HS-27A (cell line): ENCODE data around the gene TMEM250.
"Not testable (repeated sequence)": the region's sequence is repeated elsewhere in the genome, so short reads cannot be mapped to it uniquely, and the experiment has no call there.

Source experiments
- DNase-seq: peaks from one replicate; pipeline ENCODE4 v3.0.0-alpha.2; 2012; ENCODE audit warnings: low read depth, missing footprints

The TMEM250 gene

DNA sequence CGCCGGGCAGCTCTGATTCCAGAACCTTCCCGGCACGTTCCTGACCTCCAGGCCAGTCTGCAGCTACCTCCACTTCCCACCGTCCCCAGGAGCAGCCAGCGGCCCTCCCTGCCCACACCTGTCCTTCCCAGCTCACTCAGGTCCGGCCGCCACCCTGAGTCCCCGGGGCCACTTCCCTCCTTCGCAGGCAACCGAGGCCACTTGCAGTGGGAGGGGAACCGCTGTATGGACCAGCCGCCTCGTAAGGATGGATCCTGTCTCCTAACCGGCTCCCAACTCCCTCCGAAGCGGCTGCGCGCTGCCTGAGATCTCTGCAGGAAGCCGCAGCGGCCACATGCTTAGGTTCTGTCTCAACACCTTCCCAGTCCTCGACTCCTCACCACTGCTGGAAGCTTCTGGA, 7.5 kb downstream of the TMEM250 start:
- DNase-seq: no peak

DNA sequence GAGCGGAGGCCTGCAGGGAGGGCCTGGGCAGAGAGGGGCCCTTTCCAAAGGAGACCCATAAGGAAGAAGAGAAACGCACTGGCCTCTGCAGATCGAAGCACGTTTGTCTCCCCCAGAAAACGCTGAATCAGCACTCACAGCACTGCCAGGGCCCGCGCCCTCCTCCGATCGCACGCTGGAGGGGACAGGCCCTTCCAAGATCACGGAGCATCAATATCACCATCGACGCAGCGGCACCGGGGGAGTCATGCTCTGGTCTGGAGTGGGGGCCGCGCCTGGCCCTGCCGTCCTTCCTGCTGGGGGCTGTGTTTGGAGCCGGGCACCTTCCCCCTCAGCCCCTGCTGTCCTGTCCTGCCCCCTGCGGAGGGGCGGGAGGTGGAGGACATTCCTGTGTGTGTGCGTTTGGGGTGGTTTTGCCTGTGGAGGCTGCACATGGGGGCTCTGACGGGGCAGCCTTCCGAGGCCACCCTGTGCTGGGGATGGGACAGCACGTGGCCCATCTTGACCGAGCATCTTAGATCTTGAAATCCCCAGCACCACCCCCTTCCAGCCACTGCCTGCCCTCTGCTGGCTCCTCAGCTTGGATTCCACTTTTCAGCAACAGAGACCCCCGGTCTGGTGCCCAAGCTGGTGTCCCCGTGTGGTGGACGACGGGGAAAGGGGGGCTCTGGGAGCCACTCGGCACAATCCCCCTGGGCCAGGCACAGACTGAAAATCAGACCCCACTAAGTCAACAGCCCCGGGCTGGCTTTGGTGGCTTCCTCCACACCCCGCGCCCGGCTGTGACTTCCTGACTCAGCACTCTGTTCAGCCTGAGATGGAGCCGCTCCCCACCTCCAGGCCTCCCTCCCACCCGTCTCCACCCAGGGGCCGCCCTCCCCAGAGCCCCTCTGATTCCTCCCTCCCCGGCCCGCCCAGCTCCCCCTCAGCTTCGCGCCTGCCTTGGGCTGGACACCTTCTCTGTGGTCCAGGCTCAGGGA, 8.3 kb downstream of the TMEM250 start:
- DNase-seq: no peak

DNA sequence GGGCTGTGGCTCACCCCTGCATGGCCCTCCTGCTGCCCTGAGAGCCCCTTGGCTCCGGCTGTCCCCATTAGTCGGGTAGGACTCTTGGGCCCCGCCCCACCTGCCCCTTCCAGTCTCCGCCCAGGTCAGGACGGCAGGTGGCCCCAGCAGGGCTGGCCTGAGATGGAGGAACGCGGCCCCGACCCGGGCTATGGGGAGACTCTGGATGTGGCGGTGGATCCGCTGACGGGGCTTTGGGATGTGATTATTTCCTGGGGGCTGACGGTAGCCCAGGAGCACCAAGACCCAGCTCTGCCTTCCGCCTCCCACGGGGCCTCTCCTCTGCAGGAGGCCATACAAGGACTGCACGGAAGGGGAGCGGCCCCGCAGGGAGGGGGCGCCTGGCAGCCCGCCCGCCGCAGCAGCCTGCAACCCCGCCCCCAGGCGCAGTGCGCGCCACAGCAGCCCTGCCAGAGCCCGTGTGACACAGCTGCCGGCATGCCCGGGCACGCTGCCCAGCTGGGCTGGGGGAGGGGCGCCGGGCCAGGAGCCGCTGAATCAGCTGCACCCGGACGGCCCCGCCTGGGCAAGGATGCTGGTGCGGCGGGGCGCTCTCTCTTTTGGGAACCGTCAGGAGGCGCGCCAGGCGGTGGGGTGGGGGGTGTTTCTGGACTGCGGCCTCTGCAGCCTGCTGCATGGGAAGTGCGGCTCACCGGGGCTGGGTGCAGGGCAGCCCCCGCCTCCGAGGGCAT, 9.2 kb downstream of the TMEM250 start:
- no peak for DNase-seq

DNA sequence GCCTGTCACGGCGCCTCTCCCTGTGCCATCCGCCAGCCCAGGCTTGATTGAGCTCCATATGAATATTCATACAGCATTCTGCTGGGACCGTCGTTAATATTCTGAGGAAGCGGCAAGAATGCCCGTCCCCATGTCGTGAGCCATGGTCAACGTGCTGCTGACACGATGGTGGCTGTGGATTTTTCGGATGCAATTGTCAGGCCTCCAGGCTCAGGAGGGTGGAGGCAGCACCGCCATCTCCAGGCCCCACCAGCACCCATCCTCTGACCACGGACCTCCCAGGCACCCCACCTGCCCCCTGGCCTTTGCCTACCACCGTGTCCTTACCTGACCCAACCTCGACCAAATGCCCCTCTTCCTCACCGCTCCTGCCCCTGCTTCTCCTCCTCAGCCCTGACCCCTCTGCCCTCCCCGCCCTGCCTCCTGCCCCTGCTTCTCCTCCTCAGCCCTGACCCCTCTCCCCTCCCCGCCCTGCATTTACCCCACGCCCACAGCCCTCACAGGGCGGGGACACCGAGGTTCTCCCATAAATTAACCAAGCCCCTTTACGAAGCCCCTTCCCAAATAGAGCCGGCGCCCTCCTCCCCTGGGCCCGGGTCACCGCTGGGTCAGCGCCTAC, 9.9 kb downstream of the TMEM250 start:
- no peak for DNase-seq

DNA sequence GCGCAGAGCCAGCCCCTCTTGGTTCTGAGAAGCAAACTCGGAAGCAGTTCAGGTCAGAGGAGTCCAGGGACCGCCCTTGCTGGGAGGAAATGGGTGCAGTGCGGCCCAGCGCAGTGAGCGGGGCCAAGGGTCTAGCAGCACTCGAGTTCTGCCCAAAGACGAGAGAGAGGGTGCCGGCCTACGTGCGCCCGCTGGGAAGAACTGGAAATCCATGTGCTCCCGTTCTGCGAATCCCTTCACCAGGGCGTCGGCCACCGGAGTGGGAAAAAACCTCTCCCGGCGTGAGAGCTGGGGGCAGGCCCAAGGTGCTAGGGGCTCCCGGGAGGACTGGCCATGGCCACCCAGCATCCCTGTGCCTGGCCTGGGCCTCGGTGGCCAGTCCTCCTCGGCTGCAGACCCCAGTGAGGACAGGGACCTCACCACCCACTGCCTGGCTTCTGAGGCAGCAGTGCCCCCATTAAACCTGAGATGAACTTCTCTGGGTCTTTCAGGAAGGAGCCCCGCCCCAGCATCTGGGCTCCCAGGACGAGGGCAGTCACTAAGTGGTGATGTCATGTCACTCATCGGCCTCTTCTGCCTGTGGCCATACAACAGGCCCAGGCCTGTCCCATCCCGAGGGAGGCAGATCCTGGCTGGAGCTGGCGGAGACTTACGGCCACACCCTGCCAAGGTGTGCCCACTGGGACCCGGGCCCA, 10.6 kb downstream of the TMEM250 start:
- no peak for DNase-seq

DNA sequence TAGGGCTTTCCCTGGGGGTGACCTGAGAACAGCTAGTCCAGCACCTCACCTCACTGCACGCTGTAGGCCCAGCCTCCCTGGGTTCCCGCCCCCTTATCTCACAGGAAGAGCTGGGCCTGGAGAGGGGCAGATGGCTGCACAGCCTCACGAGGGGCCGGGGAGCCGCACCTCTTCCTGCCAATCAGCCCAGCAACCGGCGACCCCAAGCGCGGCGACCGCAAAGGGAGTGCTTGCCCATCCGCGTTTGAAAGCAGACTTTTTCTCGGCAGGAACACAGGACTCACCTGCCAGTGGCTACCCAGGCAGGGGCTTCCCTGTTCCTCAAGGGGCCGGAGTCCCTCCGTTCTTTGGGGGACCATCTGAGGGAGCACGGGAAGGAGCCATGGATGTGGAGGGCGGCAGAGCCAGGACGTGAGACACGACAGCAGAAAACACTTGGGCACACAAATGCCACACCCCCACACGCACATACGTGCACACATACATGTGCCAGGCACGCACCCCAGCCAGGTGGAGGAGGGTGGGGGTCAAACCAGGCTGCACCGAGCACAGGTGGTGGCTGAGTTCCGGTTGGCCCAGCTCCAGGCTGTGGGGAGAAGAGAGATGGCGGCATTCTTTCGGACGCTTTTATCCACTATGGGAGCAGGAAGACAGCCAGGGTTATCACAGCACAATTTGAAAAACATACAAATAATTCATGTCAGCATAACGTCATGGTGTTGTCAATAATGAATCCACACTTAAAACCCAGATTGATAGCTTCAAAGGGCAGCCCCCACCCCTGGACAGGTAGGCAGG, 11.3 kb downstream of the TMEM250 start:
- DNase-seq: no peak

DNA sequence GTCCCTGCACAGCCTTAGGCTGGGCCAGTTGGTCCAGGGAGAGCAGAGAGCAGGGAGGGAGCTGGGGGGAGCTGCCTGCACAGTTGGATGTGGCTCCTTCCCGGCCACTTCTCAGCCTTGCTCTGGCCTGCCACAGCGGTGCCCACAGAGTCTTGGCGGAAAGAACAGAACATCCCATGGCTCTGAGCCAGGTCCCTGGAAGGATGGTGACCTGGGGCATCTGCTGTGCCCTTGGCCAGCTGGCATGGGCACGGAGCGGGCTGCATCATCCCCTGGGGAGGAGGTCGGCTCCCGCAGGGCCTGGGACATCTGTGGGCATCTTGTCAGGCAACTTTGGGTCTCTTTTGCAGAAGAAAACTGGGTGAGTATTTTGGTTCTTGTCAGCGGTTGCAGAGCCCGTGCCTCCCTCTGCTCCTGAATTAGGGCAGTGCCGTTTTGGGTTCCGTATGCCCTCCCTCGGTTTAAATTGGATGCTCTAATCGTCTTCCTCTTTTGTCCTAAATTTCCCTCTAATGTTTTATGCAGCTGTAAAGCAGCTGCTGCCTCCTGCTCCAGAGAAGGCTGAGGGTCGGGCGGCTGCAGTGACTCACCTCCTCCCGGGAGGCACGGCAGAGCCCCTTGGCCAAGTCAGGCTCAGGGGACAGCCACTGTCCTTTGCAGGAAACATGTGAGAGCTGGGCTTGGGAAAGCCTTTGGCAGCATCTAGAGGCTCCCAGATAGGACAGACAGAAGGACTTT, 13.1 kb downstream of the TMEM250 start:
- DNase-seq: no peak

DNA sequence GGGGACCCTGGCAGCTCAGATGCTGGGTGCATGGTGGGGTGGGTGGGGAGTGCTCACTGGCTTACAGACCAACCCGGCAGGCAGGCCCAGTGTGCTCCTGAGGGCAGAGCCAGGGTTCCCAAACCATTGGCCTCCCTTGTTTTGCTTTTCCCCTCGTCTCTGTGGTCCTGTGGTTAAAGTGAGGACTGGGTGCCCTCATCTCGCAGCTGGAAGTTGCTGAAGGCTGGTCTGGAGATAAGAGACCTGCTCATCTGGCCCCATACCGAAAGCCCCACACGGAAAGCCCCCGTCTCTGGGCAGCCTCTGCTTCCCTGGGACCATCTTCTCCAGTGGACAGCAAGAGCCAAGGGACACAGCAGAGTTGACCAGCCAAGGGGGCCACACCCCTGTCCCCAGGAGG, 13.8 kb downstream of the TMEM250 start:
- DNase-seq: no peak

DNA sequence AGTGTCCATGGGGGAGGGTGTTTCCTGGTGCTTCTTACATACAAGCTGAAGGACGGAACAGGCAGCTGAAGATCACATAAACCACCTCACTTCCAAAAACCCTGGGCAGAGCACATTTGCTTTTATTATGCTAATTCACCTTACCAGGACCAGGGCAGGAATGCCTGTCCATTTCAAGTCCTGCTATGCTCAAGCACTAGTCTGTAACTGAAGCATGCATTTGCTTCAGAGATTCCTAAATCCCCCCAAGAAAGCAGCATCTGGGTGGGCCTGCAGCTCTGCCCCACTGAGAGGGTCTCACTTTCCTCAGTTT, 14.2 kb downstream of the TMEM250 start:
- DNase-seq: no peak

DNA sequence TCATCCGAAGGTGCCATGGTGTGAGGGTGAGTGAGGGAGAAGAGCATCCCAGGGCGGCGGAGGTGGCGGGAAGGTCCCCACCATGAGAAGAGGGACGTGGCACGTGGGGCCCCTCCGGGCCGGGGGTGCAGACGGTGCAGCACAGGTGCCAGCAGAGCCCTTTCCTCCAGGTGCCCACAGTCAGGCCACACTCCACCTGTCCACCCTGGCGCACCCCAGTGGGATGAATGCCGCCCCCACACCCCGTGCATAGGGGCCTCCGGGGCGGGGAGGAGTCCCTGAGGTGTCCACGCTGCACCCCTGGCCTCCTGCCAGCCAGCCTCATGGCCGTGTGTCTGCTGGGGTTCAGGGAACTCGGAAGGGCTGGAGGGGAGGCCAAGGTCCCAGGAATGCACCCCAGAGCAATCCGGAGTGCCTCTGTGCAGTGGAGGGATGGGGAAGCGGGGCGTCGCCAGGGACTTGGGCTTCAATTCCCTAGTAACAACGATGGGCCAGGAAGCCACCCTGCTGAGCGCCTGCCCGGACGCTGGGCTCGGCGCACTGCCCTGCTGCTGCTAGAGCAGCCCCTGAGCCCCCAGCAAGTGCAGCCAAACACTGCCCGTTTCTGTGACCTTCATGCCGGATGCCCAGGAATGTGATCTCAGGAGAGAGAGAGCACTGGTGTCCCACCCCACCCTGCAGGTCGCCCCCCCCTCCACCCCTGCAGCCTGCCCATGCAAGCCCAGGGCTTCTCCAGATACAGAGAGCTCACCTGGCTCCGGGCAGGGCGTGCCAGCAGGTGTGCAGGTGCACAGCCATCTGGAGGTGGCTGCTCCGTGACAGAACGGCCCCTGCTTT, 14.8 kb downstream of the TMEM250 start:
- no peak for DNase-seq

DNA sequence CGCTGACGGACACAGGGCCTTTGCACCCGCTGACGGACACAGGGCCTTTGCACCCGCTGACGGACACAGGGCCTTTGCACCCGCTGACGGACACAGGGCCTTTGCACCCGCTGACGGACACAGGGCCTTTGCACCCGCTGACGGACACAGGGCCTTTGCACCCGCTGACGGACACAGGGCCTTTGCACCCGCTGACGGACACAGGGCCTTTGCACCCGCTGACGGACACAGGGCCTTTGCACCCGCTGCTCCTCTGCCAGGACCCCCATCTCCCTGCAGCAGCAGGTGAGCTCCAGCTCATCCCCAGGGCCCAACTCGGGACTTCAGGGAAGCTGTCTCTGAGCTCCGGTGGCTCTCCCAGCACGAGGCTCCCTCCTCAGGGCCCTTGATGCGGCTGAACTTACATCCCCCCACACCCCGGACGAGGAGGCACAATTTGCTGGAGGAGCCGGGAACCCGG, 17.0 kb downstream of the TMEM250 start:
- DNase-seq: not testable (repeated sequence)

DNA sequence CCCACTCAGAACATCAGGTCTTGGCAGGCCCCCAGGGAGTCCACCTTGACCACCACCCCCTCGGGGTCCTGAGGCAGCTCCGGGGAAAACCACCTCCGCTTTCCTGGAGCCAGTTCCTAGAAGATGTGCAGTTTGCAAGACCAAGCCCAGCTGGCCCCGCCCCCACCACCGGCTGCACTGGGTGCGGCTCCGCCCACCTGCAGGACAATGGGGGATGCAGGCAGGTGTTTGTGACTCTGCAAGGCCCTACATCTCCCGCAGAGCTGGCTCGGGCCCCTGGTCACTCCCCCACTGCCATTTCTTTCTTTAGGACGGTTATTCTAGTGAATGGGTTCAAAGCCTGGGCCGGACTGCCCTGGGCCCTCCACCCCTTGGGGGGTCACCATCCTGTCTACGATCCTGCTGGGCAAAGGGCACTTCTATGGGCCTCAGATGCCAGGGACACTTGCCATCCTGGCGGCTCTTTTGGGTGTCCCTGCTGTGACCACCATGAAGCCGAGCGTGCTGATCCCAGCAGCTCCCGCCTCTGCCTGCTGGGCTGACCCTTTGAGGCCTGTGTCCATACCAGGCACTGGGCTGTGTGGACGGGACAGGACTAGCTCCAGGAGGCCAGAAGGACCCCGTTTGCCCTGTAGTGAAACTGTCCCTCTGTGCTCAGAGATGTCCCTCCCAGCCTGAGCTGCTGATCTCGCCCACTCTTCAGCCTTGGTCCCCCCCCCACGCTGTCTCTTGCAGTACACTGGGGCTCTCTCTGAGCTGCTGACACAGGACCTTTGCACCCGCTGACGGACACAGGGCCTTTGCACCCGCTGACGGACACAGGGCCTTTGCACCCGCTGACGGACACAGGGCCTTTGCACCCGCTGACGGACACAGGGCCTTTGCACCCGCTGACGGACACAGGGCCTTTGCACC, 17.7 kb downstream of the TMEM250 start:
- no peak for DNase-seq

DNA sequence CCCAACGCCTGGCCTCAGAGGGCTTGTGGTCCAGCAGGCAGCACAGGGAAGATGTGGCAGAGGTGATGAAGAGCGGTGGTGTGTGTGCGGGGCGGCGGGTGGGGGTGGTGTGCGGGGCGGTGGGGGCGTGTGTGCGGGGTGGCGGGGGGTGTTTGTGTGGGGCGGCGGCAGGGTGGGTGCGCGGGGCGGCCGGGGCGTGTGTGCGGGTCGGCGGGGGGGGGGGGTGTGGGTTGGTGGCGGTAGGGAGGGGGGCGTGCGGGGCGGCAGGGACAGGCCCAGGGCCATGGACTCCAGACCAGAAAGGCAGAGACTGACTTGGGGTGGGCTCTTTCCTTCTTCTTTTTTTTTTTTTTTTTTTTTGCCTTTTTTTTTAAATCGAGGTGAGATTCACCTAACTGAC, 19.1 kb downstream of the TMEM250 start:
- DNase-seq: no peak

DNA sequence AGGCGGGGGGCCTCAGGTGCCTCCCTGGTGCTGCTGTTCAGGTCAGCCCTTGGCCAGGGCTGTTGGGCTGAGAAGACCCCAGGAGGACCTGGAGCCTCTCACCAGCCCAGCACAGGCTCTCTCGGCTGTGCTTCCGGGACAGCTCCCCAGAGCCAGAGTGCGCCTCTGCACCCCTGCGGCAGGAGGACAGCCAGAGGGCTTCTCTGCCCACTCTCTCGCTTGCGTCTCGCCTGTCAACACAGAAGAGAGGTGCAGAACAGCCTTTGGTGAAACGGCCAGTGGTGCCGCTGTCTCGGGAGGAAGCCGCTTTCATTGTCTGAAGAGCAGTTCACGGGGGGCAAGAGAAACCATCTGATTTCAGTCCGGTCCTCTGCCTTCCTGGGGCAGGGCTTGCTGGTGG, 19.8 kb downstream of the TMEM250 start:
- DNase-seq: no peak

DNA sequence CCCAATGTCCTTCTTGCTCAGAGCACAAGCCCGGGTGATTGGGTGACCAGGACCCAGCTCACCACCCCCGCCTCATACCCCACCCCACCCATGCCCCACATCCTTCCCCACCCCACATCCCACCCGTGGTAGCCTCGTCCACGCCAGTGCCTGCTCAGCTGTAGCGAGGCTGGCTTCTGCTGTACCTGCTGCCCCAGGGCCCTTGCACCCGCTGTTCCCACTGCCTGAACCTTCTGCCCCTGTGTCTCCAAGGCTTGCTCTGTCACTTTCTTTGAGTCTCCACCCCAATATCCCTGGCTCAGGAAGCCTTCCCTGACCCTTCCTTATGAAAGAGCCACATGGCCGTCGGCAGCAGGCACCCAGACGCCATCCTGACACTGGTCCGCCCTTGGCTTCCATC, 20.5 kb downstream of the TMEM250 start:
- DNase-seq: no peak

DNA sequence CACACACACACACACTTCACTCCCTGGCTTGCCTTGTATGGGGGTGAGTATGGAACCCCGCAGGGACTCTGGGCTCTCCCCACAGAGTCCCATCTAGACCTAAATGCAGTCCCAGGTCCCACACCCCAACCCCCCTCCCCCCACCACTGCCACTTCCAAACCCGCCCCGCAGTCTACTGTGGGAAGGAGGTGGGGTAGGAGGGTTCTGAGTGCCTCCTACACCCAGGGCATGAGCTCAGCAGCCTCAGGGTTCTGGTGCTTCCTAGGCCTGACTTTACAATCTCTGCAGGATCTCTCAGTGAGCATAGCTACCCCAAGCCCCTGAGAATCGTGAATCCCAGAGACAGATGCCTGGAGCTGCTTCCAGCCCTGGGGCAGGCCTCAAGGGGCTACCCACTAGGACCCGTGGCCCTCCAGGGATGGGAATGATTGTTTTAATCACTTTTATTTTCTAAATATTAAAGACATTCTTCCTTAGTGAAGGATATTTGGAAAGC, 22.1 kb downstream of the TMEM250 start:
- DNase-seq: no peak

DNA sequence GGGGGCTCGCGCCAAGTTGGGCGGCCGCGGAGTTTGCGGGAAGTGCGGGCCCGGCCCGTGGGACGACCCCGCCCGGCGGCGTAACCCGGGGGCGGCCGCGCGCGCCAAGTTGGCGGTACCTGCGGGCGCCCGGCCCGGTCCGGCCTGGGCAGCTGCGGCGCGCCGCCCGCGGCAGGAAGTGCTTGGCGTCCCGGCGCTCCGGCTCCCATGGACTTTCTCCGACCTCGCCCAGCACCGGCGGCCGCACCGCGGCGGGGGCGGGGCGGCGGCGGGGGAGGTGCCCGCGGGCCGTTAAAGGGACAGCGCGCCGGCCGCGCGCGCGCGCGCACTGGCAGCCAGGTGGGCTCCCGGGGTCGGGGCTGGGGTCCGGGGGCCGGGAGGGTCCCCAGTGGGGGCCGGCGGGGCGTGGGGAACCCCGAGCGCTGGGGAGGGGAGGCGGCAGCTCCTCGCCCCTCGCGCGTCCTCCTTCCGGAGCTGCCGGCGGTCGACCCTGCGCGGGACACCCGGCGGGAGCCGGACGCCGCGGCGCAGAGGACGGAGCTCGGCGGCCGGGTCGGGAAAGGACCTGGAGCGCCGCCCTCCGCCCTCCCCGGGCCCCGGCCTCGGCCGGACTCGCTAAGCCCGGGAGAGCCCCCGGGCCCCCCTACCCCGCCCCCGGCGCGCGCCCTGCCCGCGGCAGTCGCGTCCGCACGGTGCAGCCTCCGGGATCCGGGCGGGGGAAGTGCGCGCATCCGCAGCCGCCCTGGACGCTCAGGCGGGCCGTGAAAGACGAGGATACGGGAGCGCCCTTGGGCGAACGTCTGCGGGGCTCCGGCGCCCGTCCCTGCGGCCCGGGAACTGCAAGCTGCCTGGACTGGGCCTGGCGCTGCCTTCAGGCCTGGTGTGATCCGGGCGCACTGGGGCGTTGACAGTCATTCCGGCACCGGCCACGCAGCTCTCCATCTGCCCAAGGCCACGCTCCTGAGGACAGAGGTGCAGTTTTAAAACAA, 23.3 kb downstream of the TMEM250 start, which contains the start of gene NACC2:
Gene NACC2, minus strand, starts transcription at position 220 of the 989 bp plus-strand sequence. CDS start 44,768 bp downstream, outside the sequence.
- DNase-seq: no peak
